ENCODE results near the gene FTCDNL1.
A peak's percentile ranks its signal among the peaks of the same experiment; 100 is the strongest.

Gene FTCDNL1

DNA sequence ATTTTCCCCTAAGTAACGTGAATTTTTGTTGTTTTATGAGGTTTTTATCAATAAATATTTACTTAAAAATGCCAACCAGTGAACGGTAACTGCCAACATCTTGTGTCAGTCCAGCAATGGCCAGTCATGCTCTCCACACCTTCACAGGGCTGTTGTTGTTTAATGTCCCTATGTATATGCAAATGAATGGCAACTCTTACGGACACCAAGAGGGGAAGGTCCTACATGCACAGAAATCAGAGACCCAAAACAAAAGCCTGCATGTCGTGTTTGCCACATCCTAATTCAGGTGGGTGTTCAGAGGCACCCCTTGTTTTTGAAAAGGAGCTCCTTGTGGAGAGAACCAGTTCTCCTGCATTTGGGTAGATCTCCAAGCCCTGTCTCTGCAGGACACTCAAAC, 4.8 kb upstream of the FTCDNL1 start:
- Histone ChIP-seq H3K79me2 (ENCODE audit: low read length) (no peaks in the 10 kb centered on the region), H3K9ac (ENCODE audit: low read length) (no peak overlapping the region), H3K9me2 (replicated peaks; ENCODE audit: insufficient read depth, low read length) (no peaks in the 10 kb centered on the region), H2AFZ (ENCODE audit: low read length) (no peak overlapping the region), H3K4me2 (ENCODE audit: low read depth, low read length) (no peak overlapping the region), H3K36me3 (replicated peaks; ENCODE audit: insufficient read depth, low read length) (no peaks in the 10 kb centered on the region), H3K4me1 (ENCODE audit: low read length) (no peaks in the 10 kb centered on the region), H3K27ac (ENCODE audit: low read length) (no peak overlapping the region), H3K9me3 (replicated peaks; ENCODE audit: insufficient read depth, low read length) (no peaks in the 10 kb centered on the region), H4K20me1 (ENCODE audit: insufficient read depth, low read length) (no peaks in the 10 kb centered on the region), H3K4me3 (ENCODE audit: low read length) (no peak overlapping the region), H3F3A (ENCODE audit: insufficient read depth, low read length) (no peaks in the 10 kb centered on the region), H3K27me3 (replicated peaks; ENCODE audit: insufficient read depth, low read length) (no peaks in the 10 kb centered on the region)
- TF ChIP-seq, protein P1, sequence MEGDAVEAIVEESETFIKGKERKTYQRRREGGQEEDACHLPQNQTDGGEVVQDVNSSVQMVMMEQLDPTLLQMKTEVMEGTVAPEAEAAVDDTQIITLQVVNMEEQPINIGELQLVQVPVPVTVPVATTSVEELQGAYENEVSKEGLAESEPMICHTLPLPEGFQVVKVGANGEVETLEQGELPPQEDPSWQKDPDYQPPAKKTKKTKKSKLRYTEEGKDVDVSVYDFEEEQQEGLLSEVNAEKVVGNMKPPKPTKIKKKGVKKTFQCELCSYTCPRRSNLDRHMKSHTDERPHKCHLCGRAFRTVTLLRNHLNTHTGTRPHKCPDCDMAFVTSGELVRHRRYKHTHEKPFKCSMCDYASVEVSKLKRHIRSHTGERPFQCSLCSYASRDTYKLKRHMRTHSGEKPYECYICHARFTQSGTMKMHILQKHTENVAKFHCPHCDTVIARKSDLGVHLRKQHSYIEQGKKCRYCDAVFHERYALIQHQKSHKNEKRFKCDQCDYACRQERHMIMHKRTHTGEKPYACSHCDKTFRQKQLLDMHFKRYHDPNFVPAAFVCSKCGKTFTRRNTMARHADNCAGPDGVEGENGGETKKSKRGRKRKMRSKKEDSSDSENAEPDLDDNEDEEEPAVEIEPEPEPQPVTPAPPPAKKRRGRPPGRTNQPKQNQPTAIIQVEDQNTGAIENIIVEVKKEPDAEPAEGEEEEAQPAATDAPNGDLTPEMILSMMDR (IDR thresholded peaks at IDR 0.05; ENCODE audit: low read length): no peak
- no peak for DNase-seq

DNA sequence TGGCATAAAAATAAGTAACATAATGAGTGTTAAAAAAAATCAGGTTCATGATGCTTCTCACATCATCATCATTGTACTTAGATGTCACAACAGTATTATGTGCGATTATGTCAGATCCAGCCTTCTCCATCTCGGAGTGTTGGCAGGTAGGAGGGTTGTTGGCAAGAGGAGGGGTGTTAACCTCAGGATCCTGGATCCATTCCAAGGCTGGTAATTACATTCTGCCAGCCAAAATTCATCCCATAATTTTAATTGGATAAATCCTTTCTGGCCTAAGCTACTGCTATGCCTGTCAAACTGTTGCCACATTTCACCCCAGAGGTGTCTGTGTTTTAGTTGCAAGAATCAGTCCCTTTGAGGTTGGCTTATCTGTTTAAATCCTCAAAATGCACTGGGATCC, 891 bp upstream of the FTCDNL1 start:
- Histone ChIP-seq H3K27ac (ENCODE audit: low read length) (no peak overlapping the region), H3F3A (ENCODE audit: insufficient read depth, low read length) (no peaks in the 10 kb centered on the region), H3K27me3 (replicated peaks; ENCODE audit: insufficient read depth, low read length) (no peaks in the 10 kb centered on the region), H3K9me3 (replicated peaks; ENCODE audit: insufficient read depth, low read length) (no peaks in the 10 kb centered on the region), H3K9me2 (replicated peaks; ENCODE audit: insufficient read depth, low read length) (no peaks in the 10 kb centered on the region), H3K4me3 (ENCODE audit: low read length) (no peak overlapping the region), H3K9ac (ENCODE audit: low read length) (no peak overlapping the region), H3K4me2 (ENCODE audit: low read depth, low read length) (no peak overlapping the region), H2AFZ (ENCODE audit: low read length) (no peak overlapping the region), H3K79me2 (ENCODE audit: low read length) (no peaks in the 10 kb centered on the region), H3K36me3 (replicated peaks; ENCODE audit: insufficient read depth, low read length) (no peaks in the 10 kb centered on the region), H4K20me1 (ENCODE audit: insufficient read depth, low read length) (no peaks in the 10 kb centered on the region), H3K4me1 (ENCODE audit: low read length) (no peaks in the 10 kb centered on the region)
- TF ChIP-seq, protein P1 (IDR thresholded peaks at IDR 0.05; ENCODE audit: low read length): no peak
- TF ChIP-seq EZH2 (optimal IDR thresholded peaks at IDR 0.05; ENCODE audit: low read depth, low read length): no peak
- TF ChIP-seq EZH2phosphoT487 (IDR thresholded peaks at IDR 0.05; ENCODE audit: low read length): no peak
- DNase-seq: no peak

DNA sequence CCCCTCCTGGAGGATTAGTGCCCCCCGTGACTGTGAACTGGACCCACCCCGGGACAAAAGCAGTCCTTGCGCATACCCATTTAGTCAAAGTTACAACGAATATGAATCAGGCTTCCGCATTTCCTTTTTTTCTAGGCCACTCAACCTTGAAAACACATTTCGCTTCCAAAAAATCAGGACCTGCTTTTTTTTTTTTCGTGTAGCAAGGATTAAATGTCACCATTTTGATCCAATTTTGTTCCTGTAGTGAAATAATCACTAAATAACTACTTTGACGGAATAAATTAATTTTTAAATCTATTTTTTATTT, 464 bp upstream of the FTCDNL1 start:
- Histone ChIP-seq H3K4me2 (ENCODE audit: low read depth, low read length) (peak overlapping the region; percentile 81), H3K27ac (ENCODE audit: low read length) (no peak overlapping the region), H3K4me1 (ENCODE audit: low read length) (no peaks in the 10 kb centered on the region), H3K9ac (ENCODE audit: low read length) (peak overlapping the region; percentile 12; the same call in 1 of the 2 replicates), H3F3A (ENCODE audit: insufficient read depth, low read length) (no peaks in the 10 kb centered on the region), H3K9me2 (replicated peaks; ENCODE audit: insufficient read depth, low read length) (no peaks in the 10 kb centered on the region), H3K79me2 (ENCODE audit: low read length) (no peaks in the 10 kb centered on the region), H3K9me3 (replicated peaks; ENCODE audit: insufficient read depth, low read length) (no peaks in the 10 kb centered on the region), H3K36me3 (replicated peaks; ENCODE audit: insufficient read depth, low read length) (no peaks in the 10 kb centered on the region), H2AFZ (ENCODE audit: low read length) (peak overlapping the region; percentile 80), H3K4me3 (ENCODE audit: low read length) (peak overlapping the region; percentile 61), H3K27me3 (replicated peaks; ENCODE audit: insufficient read depth, low read length) (no peaks in the 10 kb centered on the region), H4K20me1 (ENCODE audit: insufficient read depth, low read length) (no peaks in the 10 kb centered on the region)
- no peak for TF ChIP-seq EZH2phosphoT487 (IDR thresholded peaks at IDR 0.05; ENCODE audit: low read length)
- TF ChIP-seq, protein P1 (IDR thresholded peaks at IDR 0.05; ENCODE audit: low read length): no peak
- no peak for TF ChIP-seq EZH2 (optimal IDR thresholded peaks at IDR 0.05; ENCODE audit: low read depth, low read length)
- DNase-seq: no peak
